Measurements from ENCODE around the gene TPCN2. TPM values are rescaled to one million over a fixed set of nuclear protein-coding genes. Genes with fewer than 3 reads are reported as not detected.

TPCN2 gene
- total RNA-seq, 1 experiment from 2014 or later: 20.6 TPM

- no peak overlapping the region for H3K27ac ChIP-seq (ENCODE audit: low read length)
- intact Hi-C loops (cut with micrococcal nuclease; ENCODE audit: unreplicated experiment): no loop called here
- H3K4me3 ChIP-seq (ENCODE audit: low read depth in 2 of 2, low read length in 2 of 2): no peak overlapping the region
- in situ Hi-C loops (cut with HindIII; ENCODE audit: low pct_unique_long_range_greater_than_20kb, low sequenced_read_pairs): no loop called here
- no TSS peak for BruUV-seq (replicated peaks)
- ATAC-seq (no peak), DNase-seq (ENCODE audit: low read depth, low spot score) (no peak)
- H3K27me3 ChIP-seq (ENCODE audit: control insufficient read depth, insufficient read depth, low read length): no peaks in the 10 kb centered on the region
- no peaks in the 10 kb centered on the region for H3K4me1 ChIP-seq (ENCODE audit: control insufficient read depth, insufficient read depth, low read length)
- ChIA-PET POLR2A (no interaction called here), CTCF (no interaction called here)
- no peaks in the 10 kb centered on the region for H3K9me3 ChIP-seq (ENCODE audit: control insufficient read depth, insufficient read depth, low read depth, low read length)
- H3K36me3 ChIP-seq (ENCODE audit: control insufficient read depth, insufficient read depth, low read length): no peaks in the 10 kb centered on the region
- no peak for TF ChIP-seq SIN3A (IDR thresholded peaks at IDR 0.05; ENCODE audit: borderline replicate concordance, insufficient read depth, low read depth, low read length)
These were observed 131.5 kb downstream of the TPCN2 start for GRCh38 chr11:69180226-69180625.

GRCh38 chr11:69180726-69181125, 132.0 kb downstream of the TPCN2 start:
- no TSS peak for BruUV-seq (replicated peaks)
- CTCF ChIA-PET: no interaction called here
- POLR2A ChIA-PET: no interaction called here
- no peaks in the 10 kb centered on the region for H3K36me3 ChIP-seq (ENCODE audit: control insufficient read depth, insufficient read depth, low read length)
- no peaks in the 10 kb centered on the region for H3K27me3 ChIP-seq (ENCODE audit: control insufficient read depth, insufficient read depth, low read length)
- no peak for TF ChIP-seq CTCF (IDR thresholded peaks at IDR 0.05)
- no peak for TF ChIP-seq TCF7L2 (IDR thresholded peaks at IDR 0.05; ENCODE audit: low read depth, low read length)
- no peak for TF ChIP-seq SIN3A (IDR thresholded peaks at IDR 0.05; ENCODE audit: borderline replicate concordance, insufficient read depth, low read depth, low read length)
- TF ChIP-seq REST (IDR thresholded peaks at IDR 0.05; ENCODE audit: insufficient read depth in 1 of 2, low read depth in 2 of 2, low read length in 1 of 2): no peak
- no peak for TF ChIP-seq POLR2AphosphoS5 (IDR thresholded peaks at IDR 0.05; ENCODE audit: low read depth, low read length)
- no peak overlapping the region for H3K4me3 ChIP-seq (ENCODE audit: low read depth in 2 of 2, low read length in 2 of 2)
- in situ Hi-C loops (cut with HindIII; ENCODE audit: low pct_unique_long_range_greater_than_20kb, low sequenced_read_pairs) (no loop called here), intact Hi-C loops (cut with micrococcal nuclease; ENCODE audit: unreplicated experiment) (no loop called here)
- no peak overlapping the region for H3K27ac ChIP-seq (ENCODE audit: low read length)
- no peaks in the 10 kb centered on the region for H3K9me3 ChIP-seq (ENCODE audit: control insufficient read depth, insufficient read depth, low read depth, low read length)
- H3K4me1 ChIP-seq (ENCODE audit: control insufficient read depth, insufficient read depth, low read length): no peaks in the 10 kb centered on the region
- ATAC-seq (no peak), DNase-seq (ENCODE audit: low read depth, low spot score) (no peak)

- BruUV-seq (replicated peaks): no TSS peak
- no peak for DNase-seq (ENCODE audit: low read depth, low spot score)
These were observed 134.9 kb downstream of the TPCN2 start for GRCh38 chr11:69183613-69184012.

More at GRCh38 chr11:69183613-69184012, 134.9 kb downstream of the TPCN2 start:
- ChIA-PET POLR2A (no interaction called here), CTCF (no interaction called here)
- in situ Hi-C loops (cut with HindIII; ENCODE audit: low pct_unique_long_range_greater_than_20kb, low sequenced_read_pairs): no loop called here
- 0 out of 2 replicates have a peak, but pooled peaks have one; percentile 43 for ATAC-seq
- H3K27ac ChIP-seq (ENCODE audit: low read length): no peak overlapping the region
- no peak overlapping the region for H3K4me3 ChIP-seq (ENCODE audit: low read depth in 2 of 2, low read length in 2 of 2)
- H3K9me3 ChIP-seq (ENCODE audit: control insufficient read depth, insufficient read depth, low read depth, low read length): no peaks in the 10 kb centered on the region
- H3K27me3 ChIP-seq (ENCODE audit: control insufficient read depth, insufficient read depth, low read length): no peaks in the 10 kb centered on the region
- intact Hi-C loops (cut with micrococcal nuclease; ENCODE audit: unreplicated experiment): no loop called here
- no peaks in the 10 kb centered on the region for H3K4me1 ChIP-seq (ENCODE audit: control insufficient read depth, insufficient read depth, low read length)
- no peaks in the 10 kb centered on the region for H3K36me3 ChIP-seq (ENCODE audit: control insufficient read depth, insufficient read depth, low read length)
- no peak for TF ChIP-seq CTCF (IDR thresholded peaks at IDR 0.05)
- no peak for TF ChIP-seq REST (IDR thresholded peaks at IDR 0.05; ENCODE audit: insufficient read depth in 1 of 2, low read depth in 2 of 2, low read length in 1 of 2)
- TF ChIP-seq TCF7L2 (IDR thresholded peaks at IDR 0.05; ENCODE audit: low read depth, low read length): no peak
- TF ChIP-seq SIN3A (IDR thresholded peaks at IDR 0.05; ENCODE audit: borderline replicate concordance, insufficient read depth, low read depth, low read length): no peak
- TF ChIP-seq POLR2AphosphoS5 (IDR thresholded peaks at IDR 0.05; ENCODE audit: low read depth, low read length): no peak
